Fibroblast of lung (primary cell): ENCODE measurements around the gene LY6G6F. TPM values are rescaled to one million over a fixed set of nuclear protein-coding genes. Genes with fewer than 3 reads are reported as not detected.

ENCODE experiments used
- DNase-seq, 2 donors: peaks; one replicate each; pipeline versions ENCODE4 v3.0.0 to v3.0.0-alpha.2; 2010; ENCODE audit warnings: low read depth in 2 of 2
- H2AFZ ChIP-seq: 2 replicates; pipeline ENCODE4 v1.5.1; 2012; ENCODE audit warnings: low read length, control low read depth, inconsistent platforms
- H3K27ac ChIP-seq: 2 replicates; pipeline ENCODE4 v1.5.1; 2011; ENCODE audit warnings: low read length, control low read depth; ENCODE audit not compliant: insufficient read depth
- H3K27me3 ChIP-seq: 2 replicates; pipeline ENCODE4 v1.5.1; 2011; ENCODE audit warnings: mild to moderate bottlenecking, low read length; ENCODE audit not compliant: control insufficient read depth, insufficient read depth
- H3K36me3 ChIP-seq: 2 replicates; pipeline ENCODE4 v1.5.1; 2011; ENCODE audit warnings: low read length; ENCODE audit not compliant: control insufficient read depth, insufficient read depth
- H3K4me1 ChIP-seq: 2 replicates; pipeline ENCODE4 v1.5.1; 2011; ENCODE audit warnings: low read length; ENCODE audit not compliant: control insufficient read depth, insufficient read depth; ENCODE audit errors: extremely low read depth
- H3K4me2 ChIP-seq: 2 replicates; pipeline ENCODE4 v1.5.1; 2011; ENCODE audit warnings: low read length, control low read depth; ENCODE audit not compliant: insufficient read depth; ENCODE audit errors: extremely low read depth
- H3K4me3 ChIP-seq, 4 experiments: fragments of 200-600 bp in 1 of 4; sonication (generic) in 1 of 4; replicated peaks in 1 of 4; 2 replicates each; pipeline ENCODE4 v1.5.1; 2011 to 2016; ENCODE audit warnings: low read length in 4 of 4, low read depth in 3 of 4, mild to moderate bottlenecking in 3 of 4, control low read depth in 2 of 4, inconsistent platforms in 1 of 4, mixed read lengths in 1 of 4; ENCODE audit not compliant: insufficient read depth in 1 of 4; ENCODE audit errors: control extremely low read depth in 1 of 4
- H3K79me2 ChIP-seq: 2 replicates; pipeline ENCODE4 v1.5.1; 2012; ENCODE audit warnings: mild to moderate bottlenecking, low read length, inconsistent platforms; ENCODE audit not compliant: control insufficient read depth, insufficient read depth
- H3K9ac ChIP-seq: 2 replicates; pipeline ENCODE4 v1.5.1; 2011; ENCODE audit warnings: mild to moderate bottlenecking, low read length, control low read depth; ENCODE audit not compliant: insufficient read depth
- H3K9me3 ChIP-seq: 2 replicates; pipeline ENCODE4 v1.5.1; 2012; ENCODE audit warnings: low read depth, low read length; ENCODE audit not compliant: control insufficient read depth, insufficient read depth
- H4K20me1 ChIP-seq: 2 replicates; pipeline ENCODE4 v1.5.1; 2011; ENCODE audit warnings: low read length; ENCODE audit not compliant: control insufficient read depth, insufficient read depth; ENCODE audit errors: extremely low read depth
- EZH2 ChIP-seq: IDR thresholded peaks from 2 replicates; pipeline ENCODE4 v1.5.1; 2012; ENCODE audit warnings: low read length, control low read depth, mild to moderate bottlenecking; ENCODE audit errors: missing control alignments
- polyA plus RNA-seq, 2 donors: library from polyadenylated mRNA; depleted of rRNA in 1 of 2; stranded (reverse) in 1 of 2; unstranded in 1 of 2; fragments of >200 nt; gene quantifications; 2 replicates each; pipeline ENCODE4 v1.2.1, GENCODE V29; 2011 to 2012; ENCODE audit warnings: missing spikeins in 1 of 2
- total RNA-seq: library from RNA; depleted of rRNA; stranded (reverse); fragments of >200 nt; gene quantifications from 2 replicates; pipeline ENCODE4 v1.2.1, GENCODE V29; 2014
- TF ChIP-seq, protein P1 (sequence below), 2 donors: IDR thresholded peaks in 1 of 2; conservative IDR thresholded peaks in 1 of 2; 1 replicate in 1 of 2; 2 replicates in 1 of 2; pipeline ENCODE4 v1.5.1; 2011 to 2012; ENCODE audit warnings: low read length in 2 of 2, control low read depth in 1 of 2, inconsistent platforms in 1 of 2, low read depth in 1 of 2, mild to moderate bottlenecking in 1 of 2

Gene LY6G6F
- total and polyA plus RNA-seq, 2 donors (not counting 1 experiment from before 2014, with no cell fraction given), result not detected

DNA sequence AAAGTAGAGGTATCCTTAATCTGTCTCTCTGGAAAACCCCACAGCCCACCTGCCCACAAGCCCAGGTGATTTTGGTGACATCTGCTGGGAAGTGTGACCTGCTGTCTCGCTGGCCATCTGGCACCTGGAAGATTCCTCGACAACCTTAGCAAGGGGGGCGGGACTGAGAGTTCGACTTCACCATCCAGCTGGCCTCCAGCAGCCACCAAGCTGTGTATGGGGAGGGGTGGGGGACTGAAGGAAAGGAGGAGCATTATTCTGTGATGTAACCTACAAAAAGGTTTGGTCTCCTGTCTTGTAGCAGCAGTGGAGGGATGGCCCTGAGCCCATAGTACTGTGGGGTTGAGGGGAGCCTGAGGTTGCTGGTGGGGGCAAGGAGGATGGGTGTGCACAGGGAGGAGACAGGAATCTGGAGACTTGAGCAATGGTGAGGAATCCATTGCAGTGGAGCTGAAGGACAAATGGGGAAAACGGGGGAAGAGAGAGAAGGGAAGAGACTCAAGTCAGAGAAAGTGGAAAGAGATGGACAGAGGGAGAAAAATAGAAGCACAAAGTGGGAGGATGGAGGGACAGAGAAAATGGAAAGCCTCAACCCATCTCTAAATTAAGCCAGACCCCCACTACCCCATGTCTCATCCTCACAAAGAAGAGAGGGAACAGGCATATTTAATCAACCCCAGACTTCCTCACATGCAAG lies 4.0 kb downstream of the LY6G6F start:
- DNase-seq, result no peak

DNA sequence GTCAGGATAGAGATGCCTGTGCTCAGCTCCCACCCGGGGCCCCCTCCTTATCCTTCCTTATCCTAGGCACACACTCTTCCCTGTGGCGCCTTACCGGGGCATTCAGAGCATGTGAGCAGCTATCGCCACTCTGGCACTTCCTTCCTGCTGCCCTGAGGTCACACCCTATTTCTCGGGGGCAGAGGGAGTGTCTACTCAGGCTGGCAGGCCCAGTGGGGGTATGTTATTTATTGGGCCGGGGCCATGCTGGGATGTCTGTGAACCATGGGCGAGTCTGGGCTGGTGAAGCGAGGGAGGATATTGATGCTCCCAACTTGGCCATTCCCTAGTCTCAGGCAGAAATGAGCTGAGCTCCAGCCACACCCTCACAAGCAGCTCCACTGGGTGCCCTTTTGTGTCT lies 4.6 kb downstream of the LY6G6F start:
- H3K4me2 ChIP-seq, result no peak overlapping the region
- peaks cover 20% of the 10 kb centered on the region for H3K27me3 ChIP-seq
- H3K4me3 ChIP-seq, result no peak overlapping the region
- H3K27ac ChIP-seq, result no peak overlapping the region
- H3K9me3 ChIP-seq, result no peaks in the 10 kb centered on the region
- no peaks in the 10 kb centered on the region for H3K79me2 ChIP-seq
- H3K9ac ChIP-seq, result no peak overlapping the region
- H3K4me1 ChIP-seq, result no peaks in the 10 kb centered on the region
- H2AFZ ChIP-seq, result no peak overlapping the region
- TF ChIP-seq EZH2, result no peak
- TF ChIP-seq, protein P1, sequence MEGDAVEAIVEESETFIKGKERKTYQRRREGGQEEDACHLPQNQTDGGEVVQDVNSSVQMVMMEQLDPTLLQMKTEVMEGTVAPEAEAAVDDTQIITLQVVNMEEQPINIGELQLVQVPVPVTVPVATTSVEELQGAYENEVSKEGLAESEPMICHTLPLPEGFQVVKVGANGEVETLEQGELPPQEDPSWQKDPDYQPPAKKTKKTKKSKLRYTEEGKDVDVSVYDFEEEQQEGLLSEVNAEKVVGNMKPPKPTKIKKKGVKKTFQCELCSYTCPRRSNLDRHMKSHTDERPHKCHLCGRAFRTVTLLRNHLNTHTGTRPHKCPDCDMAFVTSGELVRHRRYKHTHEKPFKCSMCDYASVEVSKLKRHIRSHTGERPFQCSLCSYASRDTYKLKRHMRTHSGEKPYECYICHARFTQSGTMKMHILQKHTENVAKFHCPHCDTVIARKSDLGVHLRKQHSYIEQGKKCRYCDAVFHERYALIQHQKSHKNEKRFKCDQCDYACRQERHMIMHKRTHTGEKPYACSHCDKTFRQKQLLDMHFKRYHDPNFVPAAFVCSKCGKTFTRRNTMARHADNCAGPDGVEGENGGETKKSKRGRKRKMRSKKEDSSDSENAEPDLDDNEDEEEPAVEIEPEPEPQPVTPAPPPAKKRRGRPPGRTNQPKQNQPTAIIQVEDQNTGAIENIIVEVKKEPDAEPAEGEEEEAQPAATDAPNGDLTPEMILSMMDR (conservative IDR thresholded peaks at IDR 0.05 in 1 of 2, IDR thresholded peaks at IDR 0.05 in 1 of 2; ENCODE audit: low read depth in 1 of 2, low read length in 2 of 2), result no peak
- H3K36me3 ChIP-seq, result no peaks in the 10 kb centered on the region
- H4K20me1 ChIP-seq, result no peaks in the 10 kb centered on the region
- DNase-seq, result no peak

More for the DNA sequence above, 4.0 kb downstream of the LY6G6F start:
- TF ChIP-seq EZH2, result no peak
- TF ChIP-seq, protein P1 (conservative IDR thresholded peaks at IDR 0.05 in 1 of 2, IDR thresholded peaks at IDR 0.05 in 1 of 2; ENCODE audit: low read depth in 1 of 2, low read length in 2 of 2), result no peak
- Histone ChIP-seq H3K27me3 (peaks cover 20% of the 10 kb centered on the region), H3K36me3 (no peaks in the 10 kb centered on the region), H3K27ac (no peak overlapping the region), H3K9me3 (no peaks in the 10 kb centered on the region), H3K9ac (no peak overlapping the region), H4K20me1 (no peaks in the 10 kb centered on the region), H3K4me2 (no peak overlapping the region), H3K79me2 (no peaks in the 10 kb centered on the region), H2AFZ (no peak overlapping the region), H3K4me1 (no peaks in the 10 kb centered on the region), H3K4me3 (no peak overlapping the region)

DNA sequence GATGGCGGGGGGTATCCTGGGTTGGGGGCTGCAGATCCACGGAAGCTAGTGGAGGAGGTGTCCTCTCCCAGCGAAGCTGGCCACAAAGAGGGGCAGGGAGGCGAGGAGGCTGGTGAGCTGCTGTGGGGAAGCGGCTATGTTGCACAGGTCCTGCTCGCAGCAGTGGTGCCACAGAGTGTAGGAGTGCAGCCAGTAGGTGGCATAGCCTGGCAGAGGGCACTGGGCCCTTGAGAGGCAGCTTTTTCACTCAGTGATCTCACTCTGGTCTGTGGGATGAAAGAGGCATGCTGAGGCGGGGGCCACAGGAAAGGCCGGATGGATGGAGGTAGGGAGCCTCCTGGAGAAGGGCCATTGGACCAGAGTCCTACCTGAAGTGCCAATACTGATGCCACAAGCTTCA lies 5.6 kb downstream of the LY6G6F start:
- Histone ChIP-seq H4K20me1 (no peaks in the 10 kb centered on the region), H3K9me3 (no peaks in the 10 kb centered on the region), H3K27ac (no peak overlapping the region), H3K4me3 (no peak overlapping the region), H3K36me3 (no peaks in the 10 kb centered on the region), H3K79me2 (no peaks in the 10 kb centered on the region), H3K4me2 (no peak overlapping the region), H3K9ac (no peak overlapping the region), H3K27me3 (peaks cover 20% of the 10 kb centered on the region), H3K4me1 (no peaks in the 10 kb centered on the region), H2AFZ (no peak overlapping the region)
- no peak for DNase-seq
- TF ChIP-seq, protein P1 (conservative IDR thresholded peaks at IDR 0.05 in 1 of 2, IDR thresholded peaks at IDR 0.05 in 1 of 2; ENCODE audit: low read depth in 1 of 2, low read length in 2 of 2), result no peak
- no peak for TF ChIP-seq EZH2
